ENCODE results near the gene OSCAR.

The OSCAR gene

GRCh38 chr19:54115109-54116063 is 14.8 kb upstream of the OSCAR start, which contains the start of the genes PRPF31 and TFPT:
PRPF31 (plus strand) TSS chr19:54115754; CDS start chr19:54118279, 2,525 bp downstream.
TFPT (minus strand) TSS chr19:54115657; CDS start chr19:54115269, 388 bp downstream.
- peaks cover 35% of the 10 kb centered on the region for H3K4me1 Mint-ChIP-seq
- H3K36me3 Mint-ChIP-seq (ENCODE audit: low read depth), result peaks cover 31% of the 10 kb centered on the region
- peak within 1 kb of the TSS; percentile 97 for H3K27ac Mint-ChIP-seq
- H3K27me3 Mint-ChIP-seq (ENCODE audit: low read depth, poor library complexity), result peaks cover 3% of the 10 kb centered on the region
- TF ChIP-seq CTCF (IDR thresholded peaks at IDR 0.05), result no peak
- H3K4me3 Mint-ChIP-seq, result peak within 1 kb of the TSS; percentile 99
- no peaks in the 10 kb centered on the region for H3K9me3 Mint-ChIP-seq
- DNase-seq, result peak; percentile 93

GRCh38 chr19:54114340-54115108 is 13.9 kb upstream of the OSCAR start:
- peaks cover 3% of the 10 kb centered on the region for H3K27me3 Mint-ChIP-seq (ENCODE audit: low read depth, poor library complexity)
- H3K27ac Mint-ChIP-seq, result peak overlapping the region; percentile 97
- no peak for DNase-seq

GRCh38 chr19:54109651-54110050 is 9.0 kb upstream of the OSCAR start:
- H3K9me3 Mint-ChIP-seq, result no peaks in the 10 kb centered on the region
- TF ChIP-seq CTCF (IDR thresholded peaks at IDR 0.05), result no peak
- H3K4me1 Mint-ChIP-seq, result peaks cover 26% of the 10 kb centered on the region
- H3K27me3 Mint-ChIP-seq (ENCODE audit: low read depth, poor library complexity), result no peaks in the 10 kb centered on the region
- peak overlapping the region; percentile 5 for H3K27ac Mint-ChIP-seq
- no peak for DNase-seq
- peaks cover 40% of the 10 kb centered on the region for H3K36me3 Mint-ChIP-seq (ENCODE audit: low read depth)
- no peak overlapping the region for H3K4me3 Mint-ChIP-seq

More at GRCh38 chr19:54114340-54115108, 13.9 kb upstream of the OSCAR start:
- H3K4me1 Mint-ChIP-seq, result peaks cover 35% of the 10 kb centered on the region
- H3K4me3 Mint-ChIP-seq, result peak overlapping the region; percentile 99
- no peak for TF ChIP-seq CTCF (IDR thresholded peaks at IDR 0.05)
- peaks cover 28% of the 10 kb centered on the region for H3K36me3 Mint-ChIP-seq (ENCODE audit: low read depth)
- H3K9me3 Mint-ChIP-seq, result no peaks in the 10 kb centered on the region

GRCh38 chr19:54108496-54108895 is 7.9 kb upstream of the OSCAR start:
- H3K27ac Mint-ChIP-seq, result peak overlapping the region; percentile 91
- no peaks in the 10 kb centered on the region for H3K27me3 Mint-ChIP-seq (ENCODE audit: low read depth, poor library complexity)
- H3K9me3 Mint-ChIP-seq, result no peaks in the 10 kb centered on the region
- TF ChIP-seq CTCF (IDR thresholded peaks at IDR 0.05), result no peak
- peaks cover 16% of the 10 kb centered on the region for H3K4me1 Mint-ChIP-seq
- H3K36me3 Mint-ChIP-seq (ENCODE audit: low read depth), result peaks cover 40% of the 10 kb centered on the region
- no peak overlapping the region for H3K4me3 Mint-ChIP-seq
- DNase-seq, result no peak

GRCh38 chr19:54107876-54108490 is 7.4 kb upstream of the OSCAR start:
- Mint-ChIP-seq H3K27me3 (ENCODE audit: low read depth, poor library complexity) (no peaks in the 10 kb centered on the region), H3K4me3 (no peak overlapping the region), H3K9me3 (no peaks in the 10 kb centered on the region), H3K4me1 (peaks cover 21% of the 10 kb centered on the region), H3K36me3 (ENCODE audit: low read depth) (peaks cover 35% of the 10 kb centered on the region), H3K27ac (no peak overlapping the region)
- TF ChIP-seq CTCF (IDR thresholded peaks at IDR 0.05), result no peak
- DNase-seq, result no peak
